H1 (cell line): Measurements from ENCODE around the gene METTL9. TPM values are rescaled to one million over a fixed set of nuclear protein-coding genes. Genes with fewer than 3 reads are reported as not detected.

Source experiments
- CHD1 ChIP-seq: IDR thresholded peaks from 2 replicates; pipeline ENCODE4 v1.6.1; 2012; ENCODE audit warnings: low read depth, low read length, improper control_type of control experiment
- EGR1 ChIP-seq: IDR thresholded peaks from 2 replicates; pipeline ENCODE4 v1.6.1; 2011; ENCODE audit warnings: low read depth, low read length, borderline replicate concordance
- KDM1A ChIP-seq: fragments of 200-600, 300-600 bp; sonication (generic); IDR thresholded peaks from 2 replicates; pipeline ENCODE4 v1.7.1; 2016; ENCODE audit warnings: mild to moderate bottlenecking, low read length, borderline replicate concordance
- RXRA ChIP-seq: IDR thresholded peaks from 2 replicates; pipeline ENCODE4 v1.6.1; 2011; ENCODE audit warnings: low read depth, mild to moderate bottlenecking, low read length, moderate library complexity; ENCODE audit not compliant: insufficient read depth
- SAP30 ChIP-seq: fragments of 300-600 bp; sonication (generic); IDR thresholded peaks from 2 replicates; pipeline ENCODE4 v1.7.1; 2012; ENCODE audit warnings: low read length, moderate library complexity, mild to moderate bottlenecking, inconsistent platforms; ENCODE audit not compliant: insufficient read depth, insufficient replicate concordance
- TCF12 ChIP-seq: IDR thresholded peaks from 2 replicates; pipeline ENCODE4 v1.6.1; 2011; ENCODE audit warnings: low read depth, mild to moderate bottlenecking, low read length
- YY1 ChIP-seq: IDR thresholded peaks from 2 replicates; pipeline ENCODE4 v1.6.1; 2011; ENCODE audit warnings: low read depth, mild to moderate bottlenecking, low read length
- polyA plus RNA-seq, 7 experiments: library from polyadenylated mRNA; depleted of rRNA in 3 of 7; stranded (reverse) in 5 of 7; unstranded in 2 of 7; fragments of >200 nt in 5 of 7; fragments of 200-250 nt in 2 of 7; gene quantifications; 1 replicate in 5 of 7; 2 replicates in 1 of 7; 4 replicates in 1 of 7; pipeline versions ENCODE4 v1.2.1 to v1.2.3, GENCODE V29; 2011 to 2013; ENCODE audit warnings: missing spikeins in 2 of 7, mixed read lengths in 2 of 7
- total RNA-seq: library from RNA; stranded (reverse); fragmentation: NEBNext Ultra II Directional; extraction: Animal tissue kit (Norgen Biotek cat#: 25700); gene quantifications from 2 replicates; pipeline ENCODE4 v1.2.1, GENCODE V29; 2021
- TF ChIP-seq, protein P1 (sequence below): fragments of 300-600 bp; sonication (generic); IDR thresholded peaks from 2 replicates; pipeline ENCODE4 v1.7.1; 2012; ENCODE audit warnings: low read length, moderate library complexity, mild to moderate bottlenecking, inconsistent platforms; ENCODE audit not compliant: insufficient replicate concordance
- TF ChIP-seq, protein P2 (sequence below): IDR thresholded peaks from 2 replicates; pipeline ENCODE4 v1.6.1; 2012; ENCODE audit warnings: inconsistent platforms

Gene METTL9
- total and polyA plus RNA-seq, 2 of the 8 experiments (the other 6 are each of a cell fraction or from before 2014, with no cell fraction given): 45.4 to 112 TPM

DNA sequence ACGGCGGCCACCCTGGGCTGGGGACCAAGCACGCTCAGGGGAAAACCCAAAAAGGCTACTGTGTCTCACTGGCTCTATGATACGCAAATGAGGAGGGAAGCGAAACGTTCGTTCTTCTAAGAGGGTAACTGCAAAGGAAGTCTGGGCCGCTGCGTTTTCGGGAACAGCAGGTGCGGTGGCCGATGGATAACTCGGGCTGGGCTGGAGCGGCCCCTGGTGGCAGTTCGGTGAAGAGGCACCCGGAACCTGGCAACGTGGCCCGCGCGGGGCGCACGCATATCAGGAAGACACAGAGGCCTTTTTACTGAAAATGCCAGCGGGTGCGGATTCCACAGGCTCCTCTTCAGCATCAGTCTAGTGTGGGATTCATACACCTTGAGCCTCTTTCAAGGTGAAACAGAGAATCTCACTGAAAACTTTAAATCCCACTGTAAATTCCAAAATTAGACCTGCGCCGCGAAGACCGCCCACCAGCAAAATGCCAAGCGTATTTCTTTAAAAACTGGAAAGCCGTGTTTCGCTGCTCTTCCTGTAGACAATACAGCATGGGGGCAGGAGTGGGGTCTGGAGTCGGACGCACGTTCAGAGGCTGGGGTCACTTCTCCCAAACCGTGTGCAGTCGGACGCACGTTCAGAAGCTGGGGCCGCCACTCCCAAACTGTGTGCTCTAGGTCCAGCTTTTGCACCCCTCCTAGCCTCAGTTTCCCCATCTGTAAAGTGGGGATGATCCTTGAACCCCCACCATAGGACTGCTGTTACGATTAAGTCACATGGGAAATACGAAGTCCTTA, 44.4 kb upstream of the METTL9 start (continued):
- TF ChIP-seq, protein P1, sequence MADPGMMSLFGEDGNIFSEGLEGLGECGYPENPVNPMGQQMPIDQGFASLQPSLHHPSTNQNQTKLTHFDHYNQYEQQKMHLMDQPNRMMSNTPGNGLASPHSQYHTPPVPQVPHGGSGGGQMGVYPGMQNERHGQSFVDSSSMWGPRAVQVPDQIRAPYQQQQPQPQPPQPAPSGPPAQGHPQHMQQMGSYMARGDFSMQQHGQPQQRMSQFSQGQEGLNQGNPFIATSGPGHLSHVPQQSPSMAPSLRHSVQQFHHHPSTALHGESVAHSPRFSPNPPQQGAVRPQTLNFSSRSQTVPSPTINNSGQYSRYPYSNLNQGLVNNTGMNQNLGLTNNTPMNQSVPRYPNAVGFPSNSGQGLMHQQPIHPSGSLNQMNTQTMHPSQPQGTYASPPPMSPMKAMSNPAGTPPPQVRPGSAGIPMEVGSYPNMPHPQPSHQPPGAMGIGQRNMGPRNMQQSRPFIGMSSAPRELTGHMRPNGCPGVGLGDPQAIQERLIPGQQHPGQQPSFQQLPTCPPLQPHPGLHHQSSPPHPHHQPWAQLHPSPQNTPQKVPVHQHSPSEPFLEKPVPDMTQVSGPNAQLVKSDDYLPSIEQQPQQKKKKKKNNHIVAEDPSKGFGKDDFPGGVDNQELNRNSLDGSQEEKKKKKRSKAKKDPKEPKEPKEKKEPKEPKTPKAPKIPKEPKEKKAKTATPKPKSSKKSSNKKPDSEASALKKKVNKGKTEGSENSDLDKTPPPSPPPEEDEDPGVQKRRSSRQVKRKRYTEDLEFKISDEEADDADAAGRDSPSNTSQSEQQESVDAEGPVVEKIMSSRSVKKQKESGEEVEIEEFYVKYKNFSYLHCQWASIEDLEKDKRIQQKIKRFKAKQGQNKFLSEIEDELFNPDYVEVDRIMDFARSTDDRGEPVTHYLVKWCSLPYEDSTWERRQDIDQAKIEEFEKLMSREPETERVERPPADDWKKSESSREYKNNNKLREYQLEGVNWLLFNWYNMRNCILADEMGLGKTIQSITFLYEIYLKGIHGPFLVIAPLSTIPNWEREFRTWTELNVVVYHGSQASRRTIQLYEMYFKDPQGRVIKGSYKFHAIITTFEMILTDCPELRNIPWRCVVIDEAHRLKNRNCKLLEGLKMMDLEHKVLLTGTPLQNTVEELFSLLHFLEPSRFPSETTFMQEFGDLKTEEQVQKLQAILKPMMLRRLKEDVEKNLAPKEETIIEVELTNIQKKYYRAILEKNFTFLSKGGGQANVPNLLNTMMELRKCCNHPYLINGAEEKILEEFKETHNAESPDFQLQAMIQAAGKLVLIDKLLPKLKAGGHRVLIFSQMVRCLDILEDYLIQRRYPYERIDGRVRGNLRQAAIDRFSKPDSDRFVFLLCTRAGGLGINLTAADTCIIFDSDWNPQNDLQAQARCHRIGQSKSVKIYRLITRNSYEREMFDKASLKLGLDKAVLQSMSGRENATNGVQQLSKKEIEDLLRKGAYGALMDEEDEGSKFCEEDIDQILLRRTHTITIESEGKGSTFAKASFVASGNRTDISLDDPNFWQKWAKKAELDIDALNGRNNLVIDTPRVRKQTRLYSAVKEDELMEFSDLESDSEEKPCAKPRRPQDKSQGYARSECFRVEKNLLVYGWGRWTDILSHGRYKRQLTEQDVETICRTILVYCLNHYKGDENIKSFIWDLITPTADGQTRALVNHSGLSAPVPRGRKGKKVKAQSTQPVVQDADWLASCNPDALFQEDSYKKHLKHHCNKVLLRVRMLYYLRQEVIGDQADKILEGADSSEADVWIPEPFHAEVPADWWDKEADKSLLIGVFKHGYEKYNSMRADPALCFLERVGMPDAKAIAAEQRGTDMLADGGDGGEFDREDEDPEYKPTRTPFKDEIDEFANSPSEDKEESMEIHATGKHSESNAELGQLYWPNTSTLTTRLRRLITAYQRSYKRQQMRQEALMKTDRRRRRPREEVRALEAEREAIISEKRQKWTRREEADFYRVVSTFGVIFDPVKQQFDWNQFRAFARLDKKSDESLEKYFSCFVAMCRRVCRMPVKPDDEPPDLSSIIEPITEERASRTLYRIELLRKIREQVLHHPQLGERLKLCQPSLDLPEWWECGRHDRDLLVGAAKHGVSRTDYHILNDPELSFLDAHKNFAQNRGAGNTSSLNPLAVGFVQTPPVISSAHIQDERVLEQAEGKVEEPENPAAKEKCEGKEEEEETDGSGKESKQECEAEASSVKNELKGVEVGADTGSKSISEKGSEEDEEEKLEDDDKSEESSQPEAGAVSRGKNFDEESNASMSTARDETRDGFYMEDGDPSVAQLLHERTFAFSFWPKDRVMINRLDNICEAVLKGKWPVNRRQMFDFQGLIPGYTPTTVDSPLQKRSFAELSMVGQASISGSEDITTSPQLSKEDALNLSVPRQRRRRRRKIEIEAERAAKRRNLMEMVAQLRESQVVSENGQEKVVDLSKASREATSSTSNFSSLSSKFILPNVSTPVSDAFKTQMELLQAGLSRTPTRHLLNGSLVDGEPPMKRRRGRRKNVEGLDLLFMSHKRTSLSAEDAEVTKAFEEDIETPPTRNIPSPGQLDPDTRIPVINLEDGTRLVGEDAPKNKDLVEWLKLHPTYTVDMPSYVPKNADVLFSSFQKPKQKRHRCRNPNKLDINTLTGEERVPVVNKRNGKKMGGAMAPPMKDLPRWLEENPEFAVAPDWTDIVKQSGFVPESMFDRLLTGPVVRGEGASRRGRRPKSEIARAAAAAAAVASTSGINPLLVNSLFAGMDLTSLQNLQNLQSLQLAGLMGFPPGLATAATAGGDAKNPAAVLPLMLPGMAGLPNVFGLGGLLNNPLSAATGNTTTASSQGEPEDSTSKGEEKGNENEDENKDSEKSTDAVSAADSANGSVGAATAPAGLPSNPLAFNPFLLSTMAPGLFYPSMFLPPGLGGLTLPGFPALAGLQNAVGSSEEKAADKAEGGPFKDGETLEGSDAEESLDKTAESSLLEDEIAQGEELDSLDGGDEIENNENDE: no peak
- TF ChIP-seq SAP30 (no peak), YY1 (0 out of 2 replicates have a peak, but pooled peaks have one; percentile 48), TCF12 (peak; percentile 87; the same call in 1 of the 2 replicates), EGR1 (no peak), KDM1A (no peak), RXRA (no peak), CHD1 (no peak)
- TF ChIP-seq, protein P2, sequence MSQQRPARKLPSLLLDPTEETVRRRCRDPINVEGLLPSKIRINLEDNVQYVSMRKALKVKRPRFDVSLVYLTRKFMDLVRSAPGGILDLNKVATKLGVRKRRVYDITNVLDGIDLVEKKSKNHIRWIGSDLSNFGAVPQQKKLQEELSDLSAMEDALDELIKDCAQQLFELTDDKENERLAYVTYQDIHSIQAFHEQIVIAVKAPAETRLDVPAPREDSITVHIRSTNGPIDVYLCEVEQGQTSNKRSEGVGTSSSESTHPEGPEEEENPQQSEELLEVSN: peak; percentile 28; the same call in 1 of the 2 replicates
